ENCODE data around the gene MTARC2. TPM values are rescaled to one million over a fixed set of nuclear protein-coding genes. Genes with fewer than 3 reads are reported as not detected.

The MTARC2 gene
- total and polyA plus RNA-seq, 2 donors from 2014 or later = 28.6 to 95.2 TPM

- peaks cover 0 to 65% (median 20%) of the 10 kb centered on the region in 3 donors for H3K36me3 ChIP-seq (ENCODE audit: control insufficient read depth in 2 of 3, insufficient read depth in 3 of 3, low read length in 3 of 3)
Observed at GRCh38 chr1:220768126-220768601, 20.0 kb downstream of the MTARC2 start.

GRCh38 chr1:220769205-220769604, 21.1 kb downstream of the MTARC2 start:
- intact Hi-C loops (cut with DNase I) = no loop called here
- Histone ChIP-seq H3K36me3 (ENCODE audit: control insufficient read depth in 2 of 3, insufficient read depth in 3 of 3, low read length in 3 of 3) (peaks cover 0 to 57% (median 18%) of the 10 kb centered on the region in 3 donors), H3K27ac (ENCODE audit: low read depth in 2 of 2, low read length in 2 of 2) (peak overlapping the region in 1 of 2 donors; percentile 1), H3K27me3 (ENCODE audit: control insufficient read depth, insufficient read depth, low read length) (no peaks in the 10 kb centered on the region), H3K9me3 (ENCODE audit: control insufficient read depth in 2 of 3, insufficient read depth in 1 of 3, low read length in 3 of 3) (no peaks in the 10 kb centered on the region), H3K4me3 (ENCODE audit: low read length in 3 of 3) (no peak overlapping the region), H3K4me1 (ENCODE audit: control insufficient read depth in 2 of 3, insufficient read depth in 2 of 3, low read depth in 1 of 3, low read length in 3 of 3) (peaks cover 0 to 17% (median 2%) of the 10 kb centered on the region in 3 donors), H3K9ac (ENCODE audit: low read length in 3 of 3) (no peak overlapping the region)
- no peak for FAIRE-seq
- no peak for TF ChIP-seq CTCF (IDR thresholded peaks at IDR 0.05; ENCODE audit: borderline replicate concordance, extremely low read depth, insufficient read depth)
- DNase-seq = no peak

More at GRCh38 chr1:220768126-220768601, 20.0 kb downstream of the MTARC2 start:
- Histone ChIP-seq H3K4me3 (ENCODE audit: low read length in 3 of 3) (no peak overlapping the region), H3K27ac (ENCODE audit: low read depth in 2 of 2, low read length in 2 of 2) (peak overlapping the region; percentile 63 to 66), H3K9ac (ENCODE audit: low read length in 3 of 3) (peak overlapping the region in 1 of 3 donors; percentile 4), H3K9me3 (ENCODE audit: control insufficient read depth in 2 of 3, insufficient read depth in 1 of 3, low read length in 3 of 3) (no peaks in the 10 kb centered on the region), H3K4me1 (ENCODE audit: control insufficient read depth in 2 of 3, insufficient read depth in 2 of 3, low read depth in 1 of 3, low read length in 3 of 3) (peaks cover 0 to 17% (median 2%) of the 10 kb centered on the region in 3 donors), H3K27me3 (ENCODE audit: control insufficient read depth, insufficient read depth, low read length) (no peaks in the 10 kb centered on the region)
- intact Hi-C loops (cut with DNase I) = no loop called here
- TF ChIP-seq CTCF (IDR thresholded peaks at IDR 0.05; ENCODE audit: borderline replicate concordance, extremely low read depth, insufficient read depth) = no peak
- DNase-seq = no peak
- FAIRE-seq = no peak

- Histone ChIP-seq H3K9ac (ENCODE audit: low read length in 3 of 3) (no peak overlapping the region), H3K27ac (ENCODE audit: low read depth in 2 of 2, low read length in 2 of 2) (no peak overlapping the region), H3K27me3 (ENCODE audit: control insufficient read depth, insufficient read depth, low read length) (no peaks in the 10 kb centered on the region), H3K36me3 (ENCODE audit: control insufficient read depth in 2 of 3, insufficient read depth in 3 of 3, low read length in 3 of 3) (peaks cover 0 to 46% (median 20%) of the 10 kb centered on the region in 3 donors), H3K4me3 (ENCODE audit: low read length in 3 of 3) (no peak overlapping the region), H3K9me3 (ENCODE audit: control insufficient read depth in 2 of 3, insufficient read depth in 1 of 3, low read length in 3 of 3) (no peaks in the 10 kb centered on the region), H3K4me1 (ENCODE audit: control insufficient read depth in 2 of 3, insufficient read depth in 2 of 3, low read depth in 1 of 3, low read length in 3 of 3) (peaks cover 0 to 17% (median 2%) of the 10 kb centered on the region in 3 donors)
- FAIRE-seq (no peak), DNase-seq (no peak)
- no peak for TF ChIP-seq CTCF (IDR thresholded peaks at IDR 0.05; ENCODE audit: borderline replicate concordance, extremely low read depth, insufficient read depth)
- intact Hi-C loops (cut with DNase I) = no loop called here
Observed at GRCh38 chr1:220770245-220770913, 22.3 kb downstream of the MTARC2 start.
